ENCODE measurements around the gene PIGQ.
A peak's percentile ranks its signal among the peaks of the same experiment; 100 is the strongest.

The PIGQ gene

DNA sequence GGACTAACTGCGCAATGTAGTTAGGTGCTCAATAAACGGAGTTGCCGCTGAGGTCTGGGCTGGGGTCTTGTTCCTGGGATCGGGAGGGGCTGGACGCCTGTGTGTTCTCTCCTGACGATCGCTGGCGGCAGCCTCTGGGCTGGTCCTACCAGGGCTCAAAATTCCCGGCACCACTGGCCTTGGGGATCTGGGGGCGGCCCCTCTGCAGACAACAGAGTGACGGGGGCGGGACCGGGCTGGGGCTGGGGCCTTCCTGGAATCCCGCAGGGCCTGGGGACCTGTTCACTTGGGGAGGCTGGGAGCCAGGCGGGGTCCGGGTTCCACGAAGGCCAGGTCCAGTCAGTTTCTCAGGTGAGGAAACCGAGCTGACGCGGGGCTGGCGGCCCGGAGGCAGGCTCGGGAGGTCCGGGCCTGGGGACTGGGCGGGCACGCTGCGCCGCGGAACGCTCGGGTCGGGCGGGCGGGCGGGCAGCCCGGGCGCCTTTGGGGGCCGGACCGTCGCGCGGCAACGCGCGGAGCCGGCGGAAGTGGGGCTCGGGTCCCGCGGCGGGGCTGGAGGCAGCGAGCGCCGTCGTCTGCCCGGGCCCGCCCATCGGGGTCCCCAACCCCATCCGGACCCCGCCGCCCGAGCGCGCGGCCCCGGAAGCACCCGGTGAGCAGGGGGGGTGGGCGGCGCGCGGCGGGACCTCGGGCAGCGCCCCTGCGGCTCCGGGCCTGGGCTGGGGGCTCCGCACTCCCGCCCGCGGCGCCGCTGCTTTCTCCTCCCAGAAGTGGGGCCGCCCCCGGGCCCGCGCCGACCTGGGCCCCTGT is at the start of gene PIGQ:
PIGQ (plus strand) TSS at position 524 of the 810 bp plus-strand sequence. CDS start 4,107 bp downstream, outside the sequence.
- DNase-seq = peak in 1 of 2 experiments; percentile 15

DNA sequence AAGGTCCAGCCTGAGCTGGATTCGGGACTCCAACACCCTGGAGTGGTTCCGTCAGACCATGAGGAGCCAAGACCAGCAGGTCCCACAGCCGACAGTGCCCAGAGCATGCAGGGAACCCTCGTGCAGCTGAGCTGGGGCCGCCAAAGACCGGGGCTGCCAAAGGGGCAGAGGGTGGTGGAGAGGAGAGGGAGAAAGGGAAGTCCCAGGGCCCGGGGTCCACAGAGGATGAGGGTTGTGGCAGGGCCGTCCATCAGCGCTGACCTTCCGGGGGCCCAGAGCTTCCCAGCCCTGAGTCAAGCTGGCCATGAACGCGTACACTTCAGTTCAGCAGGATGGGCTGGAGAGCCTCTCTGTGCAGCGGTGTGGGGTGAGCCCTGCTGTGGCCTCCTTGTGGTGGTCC is 48.9 kb upstream of the PIGQ start:
- DNase-seq = no peak

DNA sequence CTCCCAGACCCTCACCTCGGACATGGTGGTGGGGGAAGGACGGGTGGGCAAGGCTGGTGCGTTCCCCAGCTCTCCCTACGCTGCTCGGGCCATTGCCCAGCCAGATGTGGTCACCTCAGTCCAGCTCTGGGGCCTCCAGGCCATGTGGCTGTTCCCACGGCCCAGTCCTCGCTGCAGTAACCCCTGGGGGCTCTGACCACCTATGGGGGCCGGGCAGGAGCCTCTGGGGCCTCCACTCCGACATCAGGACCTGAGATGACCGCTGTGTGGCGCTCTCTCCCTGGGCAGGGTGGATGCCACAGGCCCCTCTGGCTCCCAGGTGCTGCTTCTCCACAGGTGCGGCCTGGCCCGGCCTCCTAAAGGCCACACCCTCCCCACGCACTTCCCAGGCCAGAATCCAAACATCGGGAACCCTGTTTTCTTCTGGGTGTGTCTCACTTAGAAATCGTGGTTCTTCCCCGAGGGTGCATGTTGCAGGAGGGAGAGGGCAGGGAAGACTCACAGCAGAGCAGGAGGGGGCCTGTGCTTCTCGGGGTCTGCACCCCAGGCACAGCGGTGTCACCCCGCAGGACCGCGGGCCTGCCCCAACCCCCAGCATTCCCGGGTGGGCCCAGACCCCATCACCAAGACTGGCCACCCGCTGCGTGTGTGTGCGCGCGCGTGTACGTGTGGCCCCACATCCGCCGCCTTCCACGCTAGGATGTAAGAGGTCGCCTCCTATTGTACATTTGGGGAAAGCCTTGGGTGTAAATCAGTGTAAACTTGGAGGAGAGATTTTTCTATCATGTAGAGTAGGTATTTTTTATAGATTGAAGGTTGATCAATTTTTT is 48.2 kb upstream of the PIGQ start:
- no peak for DNase-seq

DNA sequence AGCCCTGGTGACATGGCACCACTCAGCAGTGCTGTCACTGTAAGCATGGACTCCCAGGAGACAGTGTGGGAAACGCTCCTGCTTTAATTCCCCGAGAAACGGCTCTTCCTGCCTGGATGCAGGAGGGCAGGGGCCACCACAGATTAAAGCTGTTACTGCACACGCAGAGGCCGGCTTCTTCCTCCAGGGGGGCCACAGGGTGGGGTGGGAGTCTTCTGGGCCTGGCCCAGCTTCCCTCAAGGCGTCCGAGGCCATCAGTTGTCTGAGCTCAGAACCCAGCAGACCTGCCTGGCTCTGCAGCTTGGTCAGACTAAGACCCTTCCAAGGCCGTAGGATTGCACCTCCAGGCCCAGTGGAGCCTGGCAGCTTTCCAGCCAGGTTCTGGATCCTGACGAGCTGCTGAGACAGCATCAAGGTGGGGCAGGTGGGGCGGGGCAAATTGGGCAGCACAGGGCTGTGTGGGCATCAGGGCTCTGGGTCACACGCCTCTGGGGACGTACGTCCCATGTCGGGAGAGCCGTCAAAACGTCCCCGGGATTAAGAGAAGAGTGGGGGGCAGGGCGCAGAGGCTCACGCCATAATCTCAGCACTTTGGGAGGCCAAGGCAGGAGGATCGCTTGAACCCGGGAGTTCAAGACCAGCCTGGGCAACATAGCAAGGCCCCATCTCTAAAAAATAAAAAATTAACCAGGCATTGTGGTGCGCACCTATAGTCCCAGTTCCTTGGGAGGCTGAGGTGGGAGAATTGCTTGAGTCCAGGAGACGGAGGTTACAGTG is 47.3 kb upstream of the PIGQ start:
- no peak for DNase-seq

DNA sequence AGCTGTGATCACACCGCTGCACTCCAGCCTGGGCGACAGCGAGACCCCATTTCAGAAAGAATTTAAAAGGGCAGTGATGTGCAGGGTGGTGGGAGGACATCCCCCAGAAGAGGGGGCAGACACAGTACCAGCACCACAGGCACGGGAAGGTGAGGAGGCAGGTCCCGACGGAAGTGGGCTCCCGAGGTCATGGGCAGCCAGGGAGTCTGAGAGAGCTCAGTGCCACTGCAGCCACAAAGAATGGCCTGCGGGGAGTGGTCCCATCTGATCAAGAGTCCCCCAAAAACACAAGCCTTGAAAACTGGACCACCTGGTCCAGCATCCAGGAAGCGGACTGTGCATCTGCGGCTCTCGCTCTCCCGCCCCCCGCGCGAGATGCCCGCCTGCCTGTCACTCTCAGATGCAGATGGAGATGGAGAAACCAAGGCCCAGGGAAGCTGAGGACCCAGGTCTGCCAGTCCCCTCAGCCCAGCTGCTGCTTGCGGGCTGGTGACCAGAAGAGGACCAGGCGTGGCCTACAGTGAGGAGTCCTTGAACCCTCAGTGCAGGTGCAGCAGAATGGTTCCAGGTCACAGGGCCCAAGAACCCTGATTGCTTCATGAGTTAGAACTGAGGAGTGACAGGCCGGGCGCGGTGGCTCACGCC is 46.5 kb upstream of the PIGQ start:
- DNase-seq = no peak

DNA sequence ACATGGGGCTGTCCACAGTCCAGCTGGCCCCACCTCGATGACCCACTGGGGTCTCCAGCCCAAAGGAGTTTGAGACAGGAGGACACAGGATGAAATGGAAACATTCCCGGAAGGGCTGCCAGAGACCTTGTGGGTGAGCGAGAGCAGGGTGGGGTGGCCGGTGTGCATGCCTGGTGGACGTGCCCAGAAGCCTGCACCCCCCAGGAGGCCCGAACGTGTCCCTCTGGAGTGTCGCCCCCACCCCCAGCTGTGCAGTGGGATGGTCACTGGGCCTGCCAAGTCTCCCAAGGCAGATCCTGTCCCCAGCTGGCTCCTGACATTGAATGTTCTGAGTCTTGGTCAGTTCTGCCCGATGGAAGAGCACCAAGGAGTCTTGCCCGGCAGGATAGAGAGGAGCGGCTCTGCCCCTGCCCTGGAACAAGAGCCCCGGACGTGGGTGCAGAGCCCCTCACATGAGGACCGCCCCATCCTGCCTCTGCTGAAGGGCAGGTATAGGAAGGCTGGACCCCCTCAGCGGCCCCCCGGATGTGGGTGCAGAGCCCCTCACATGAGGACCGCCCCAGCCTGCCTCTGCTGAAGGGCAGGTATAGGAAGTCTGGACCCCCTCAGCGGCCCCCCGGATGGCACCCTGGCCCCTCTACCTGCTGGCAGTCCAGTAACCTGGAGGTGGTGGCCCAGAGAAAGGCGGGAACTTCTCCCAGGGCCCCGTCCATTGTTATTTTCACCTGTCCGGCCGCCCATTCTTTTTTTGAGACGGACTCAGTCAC is 45.3 kb upstream of the PIGQ start:
- no peak for DNase-seq

DNA sequence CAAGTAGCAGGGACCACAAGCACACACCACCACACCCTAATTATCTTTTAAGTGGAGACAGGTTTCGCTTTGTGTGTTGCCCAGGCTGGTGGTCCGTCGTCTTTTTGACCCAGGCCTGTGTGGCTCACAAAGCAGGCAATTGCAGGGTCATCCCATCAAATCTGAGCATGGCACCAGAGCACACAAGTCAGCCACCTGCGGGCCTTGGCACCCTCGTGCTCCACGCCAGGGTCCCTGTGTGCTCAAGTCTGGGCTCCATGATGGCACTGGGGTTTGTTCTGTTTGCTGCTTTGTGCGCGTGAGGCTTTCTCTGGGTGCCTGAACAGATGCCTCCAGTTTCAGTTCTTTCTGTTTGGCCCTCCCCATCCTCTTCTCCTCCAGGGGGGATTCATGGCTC is 44.6 kb upstream of the PIGQ start:
- DNase-seq = no peak

DNA sequence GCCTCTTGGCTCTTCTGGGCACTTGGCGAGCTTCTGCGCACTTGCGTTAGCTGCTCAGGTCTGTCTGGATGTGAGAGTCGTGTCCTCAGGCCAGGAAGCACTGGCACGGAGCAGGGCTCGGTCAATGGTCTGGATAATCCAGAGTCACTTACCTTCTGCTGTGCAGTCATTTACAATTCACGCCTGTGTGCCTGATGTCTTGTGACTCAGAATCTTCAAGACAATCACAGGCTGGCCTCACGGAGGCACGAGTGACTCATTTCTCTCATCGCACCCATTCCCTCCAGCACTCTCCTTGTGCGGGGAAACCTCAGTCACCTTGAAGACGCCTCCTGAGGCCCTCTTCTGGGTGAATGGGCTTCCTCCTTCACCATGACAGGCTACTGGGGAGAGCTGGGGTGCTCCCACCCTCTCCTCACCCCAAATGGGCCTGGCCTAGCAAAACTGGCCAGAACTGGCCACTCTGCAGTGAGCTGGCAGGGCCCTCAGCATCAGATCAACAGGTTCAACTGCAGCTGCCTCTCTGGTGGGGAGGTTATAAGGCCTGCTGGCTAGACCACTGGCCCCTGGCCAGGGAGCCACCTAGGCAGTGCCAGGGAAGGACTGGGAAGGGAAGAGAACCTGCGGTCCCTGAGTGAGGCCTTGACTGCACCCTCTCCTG is 44.1 kb upstream of the PIGQ start:
- peak; percentile 47 to 74 for DNase-seq

DNA sequence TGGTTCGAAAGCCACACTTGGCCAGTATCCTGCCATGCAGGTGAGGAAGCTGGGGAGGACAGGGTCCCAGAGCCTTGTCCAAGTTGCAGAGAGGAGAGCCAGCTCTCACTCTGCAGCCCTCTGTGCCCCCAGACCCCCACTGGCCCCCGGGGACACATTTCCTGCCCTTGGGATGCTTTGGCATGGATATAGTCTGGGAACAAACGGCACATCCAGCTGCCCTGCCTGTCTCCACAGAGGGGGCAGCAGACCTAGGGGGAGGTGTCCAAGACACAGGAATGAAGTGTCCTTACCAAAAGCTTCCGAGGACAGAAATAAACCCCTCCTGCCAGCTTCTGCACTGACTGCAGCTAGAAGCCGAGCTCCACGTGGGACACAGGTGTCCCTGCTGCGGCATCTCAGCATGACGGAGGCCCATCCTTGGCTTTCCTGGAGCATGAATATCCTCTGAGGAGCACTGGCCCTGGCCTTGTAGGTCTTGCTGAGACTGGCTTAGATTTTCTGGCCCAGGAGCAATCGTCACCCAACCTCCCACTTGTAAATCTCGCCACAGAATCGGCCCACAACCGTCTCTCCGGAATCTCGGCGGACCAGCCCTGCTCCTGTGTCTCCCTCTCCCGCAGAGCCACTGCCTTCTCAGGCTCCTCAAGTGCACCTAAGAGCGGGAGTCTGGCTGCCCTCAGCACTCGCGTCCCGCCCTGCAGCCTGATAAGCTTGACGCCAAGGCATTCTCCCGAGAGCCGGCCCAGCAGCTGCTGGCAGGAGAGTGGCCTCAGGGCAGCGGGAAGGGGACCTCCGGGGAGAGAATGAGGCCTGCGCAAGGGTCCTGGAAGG is 43.4 kb upstream of the PIGQ start:
- DNase-seq = peak in 1 of 2 experiments; percentile 5

DNA sequence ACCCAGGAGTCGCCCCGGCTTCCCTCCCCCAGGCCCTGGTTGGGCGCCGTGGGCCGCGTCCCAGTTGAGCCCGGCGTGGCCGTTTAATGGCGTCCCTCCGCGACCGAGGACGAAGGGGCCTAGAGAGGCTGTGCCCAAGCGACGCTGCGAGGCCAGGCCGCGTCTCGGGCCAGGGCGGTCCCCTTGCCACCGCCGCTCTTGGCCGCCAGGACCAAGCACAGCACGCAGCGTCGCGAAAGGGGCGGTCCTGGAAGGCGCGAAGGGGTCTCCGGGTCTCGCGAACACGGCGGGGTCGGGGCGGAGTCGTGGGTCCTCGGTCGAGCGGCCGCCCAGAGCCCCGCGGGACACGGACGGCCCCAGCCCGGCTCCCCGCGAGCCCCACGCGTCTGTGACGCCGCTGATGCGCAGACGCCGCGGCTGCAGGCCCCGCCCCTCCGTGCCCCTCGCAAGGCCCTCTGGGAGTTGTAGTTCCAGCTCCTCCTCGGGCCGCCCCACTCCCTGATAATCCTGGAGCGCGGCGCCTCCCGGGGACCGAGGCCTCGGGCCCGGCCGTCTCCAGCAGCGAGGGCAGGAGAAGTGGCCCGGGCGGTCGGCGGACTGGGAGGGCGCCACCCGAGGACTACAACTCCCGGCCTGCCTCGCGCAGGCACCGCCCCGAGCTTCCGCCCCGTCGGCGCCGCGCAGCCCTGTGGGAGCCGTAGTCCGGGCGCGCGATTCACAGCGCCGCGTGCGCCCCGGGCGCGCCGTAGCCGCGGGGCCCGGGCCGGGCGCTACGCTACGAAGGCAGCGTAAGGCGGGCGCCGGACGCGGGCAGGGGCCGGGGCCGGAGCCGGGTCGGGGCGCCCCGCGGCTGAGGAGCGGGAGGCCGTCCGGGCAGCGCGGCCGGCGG is 42.5 kb upstream of the PIGQ start, which contains the start of gene CAPN15:
CAPN15 (plus strand) TSS at position 698 of the 889 bp plus-strand sequence. CDS start 19,127 bp downstream, outside the sequence.
- peak; percentile 47 to 67 for DNase-seq

DNA sequence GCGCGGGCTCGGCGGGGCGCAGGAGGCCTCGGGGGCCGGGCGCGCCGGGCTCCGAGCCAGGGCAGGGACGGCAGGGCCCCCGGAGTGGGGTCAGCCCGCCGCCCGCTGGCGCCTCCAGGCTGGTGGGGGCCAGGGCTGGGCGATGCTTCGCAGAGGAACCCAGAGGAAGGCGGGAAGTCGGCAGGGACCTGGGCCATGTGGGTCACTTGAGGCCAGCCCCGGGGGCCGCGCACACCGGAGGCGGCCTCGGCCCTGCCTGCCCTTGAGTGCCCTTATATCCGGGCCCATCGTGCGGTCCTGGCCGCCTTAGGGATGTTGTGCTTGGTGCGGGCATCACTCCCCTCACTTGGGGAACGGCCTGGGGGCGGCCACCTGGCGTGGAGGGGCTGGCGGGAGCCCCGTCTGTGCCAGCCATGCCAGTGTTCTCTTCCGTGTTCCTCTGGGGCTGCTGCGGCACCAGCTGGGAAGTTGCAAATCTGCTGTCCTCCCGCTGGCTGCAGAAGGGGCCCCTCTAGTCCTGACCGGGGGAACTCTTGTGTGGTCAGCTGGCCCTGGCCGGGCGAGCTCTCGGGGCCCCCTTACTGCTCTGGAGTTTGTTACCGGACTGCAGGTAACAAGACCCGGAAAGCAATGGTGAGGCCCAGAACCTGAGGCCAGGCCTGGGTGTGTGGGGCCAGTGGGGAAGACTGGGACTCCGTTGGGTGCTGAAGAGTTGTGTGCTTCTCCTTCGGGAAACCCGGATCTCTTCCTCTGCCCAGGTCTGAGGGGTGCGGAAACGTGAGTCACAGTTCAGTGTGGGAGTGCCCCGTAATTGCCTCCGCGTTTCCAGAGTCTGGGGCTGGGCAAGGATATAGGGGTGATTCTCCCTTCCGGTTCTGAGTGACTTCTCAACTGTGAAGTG is 41.4 kb upstream of the PIGQ start:
- DNase-seq = peak in 1 of 2 experiments; percentile 14

DNA sequence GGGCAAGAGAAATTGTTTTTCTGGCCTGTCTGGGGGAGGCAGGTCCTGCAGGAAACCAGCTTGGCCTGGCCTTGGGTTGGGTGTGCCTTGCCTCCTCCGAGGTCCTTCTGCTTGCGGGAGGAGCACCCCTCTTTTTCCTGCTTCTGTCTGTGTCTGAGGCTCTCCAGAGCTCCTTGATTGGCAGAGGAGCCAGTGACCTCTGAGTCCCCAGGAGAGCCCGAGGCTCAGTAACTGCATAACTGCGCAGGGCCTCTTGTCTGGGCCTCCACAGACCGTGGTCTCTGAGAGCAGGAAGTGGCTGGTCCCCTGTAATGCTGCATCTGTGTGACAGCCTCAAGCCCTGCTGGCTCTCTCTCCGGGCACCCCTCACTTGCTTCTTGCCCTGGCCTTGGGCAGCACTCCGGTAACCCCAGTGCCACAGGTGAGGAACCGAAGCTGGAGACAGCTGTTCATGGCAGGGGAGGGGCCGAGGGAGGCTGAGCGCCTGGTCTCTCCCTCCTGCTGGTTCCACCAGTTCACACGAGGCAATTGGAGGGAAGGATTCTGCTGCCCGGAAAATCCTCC is 40.7 kb upstream of the PIGQ start:
- no peak for DNase-seq

DNA sequence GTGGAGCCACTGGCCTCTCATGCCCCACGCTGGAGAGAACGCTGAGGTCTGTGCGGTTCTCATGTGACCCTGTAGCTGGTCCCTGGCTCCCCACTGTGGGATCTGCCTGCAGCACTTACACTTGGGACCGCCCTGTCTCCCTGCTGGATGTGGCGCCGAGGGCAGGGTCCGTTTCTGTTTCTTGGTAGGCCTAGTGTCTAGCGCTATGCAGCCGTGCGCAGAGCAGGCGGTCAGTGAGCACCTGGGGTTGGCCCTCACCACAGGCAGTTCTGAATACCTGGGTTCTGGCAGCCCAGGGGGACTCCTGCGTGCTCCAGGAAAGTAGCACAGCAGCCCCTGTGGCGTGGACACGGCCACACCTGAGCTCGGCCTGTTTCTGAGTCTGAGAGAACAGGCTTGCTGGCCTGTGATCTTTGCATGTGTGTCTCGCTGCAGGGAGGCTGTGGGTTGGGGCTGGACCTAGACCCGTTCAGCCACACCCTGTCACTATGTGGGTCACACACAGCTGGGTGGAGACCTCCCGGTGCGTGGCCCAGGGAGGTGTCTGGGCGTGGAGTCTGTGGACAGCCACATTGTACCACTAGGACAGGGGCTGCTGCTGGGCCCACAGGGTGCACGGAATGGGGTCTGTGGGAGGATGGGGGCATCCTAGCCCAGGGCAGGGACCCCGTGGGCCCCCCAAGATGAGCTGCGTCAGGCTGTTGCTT is 39.5 kb upstream of the PIGQ start:
- DNase-seq = no peak

DNA sequence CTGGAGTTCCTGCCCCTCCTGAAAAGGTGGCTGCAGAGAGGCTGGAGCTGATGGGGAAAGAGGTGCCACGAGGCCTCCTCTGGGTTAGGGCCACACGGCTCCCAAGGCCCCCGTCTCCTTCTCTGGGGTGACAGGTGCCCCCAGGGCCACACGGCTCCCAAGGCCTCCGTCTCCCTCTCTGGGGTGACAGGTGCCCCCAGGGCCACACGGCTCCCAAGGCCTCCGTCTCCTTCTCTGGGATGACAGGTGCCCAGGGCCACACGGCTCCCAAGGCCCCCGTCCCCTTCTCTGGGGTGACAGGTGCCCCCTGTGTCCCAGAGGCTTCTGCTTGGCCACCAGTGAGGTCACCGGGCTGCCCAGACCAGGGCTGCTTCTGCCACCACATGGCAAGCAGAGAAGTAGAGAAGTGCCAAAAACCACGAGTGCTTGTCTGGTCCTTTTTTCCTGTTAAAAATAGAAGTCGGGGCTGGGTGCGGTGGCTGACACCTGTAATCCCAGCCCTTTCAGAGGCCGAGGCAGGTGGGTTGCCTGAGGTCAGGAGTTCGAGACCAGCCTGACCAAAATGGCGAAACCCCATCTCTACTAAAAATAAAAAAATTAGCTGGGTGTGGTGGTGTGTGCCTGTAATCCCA is 38.2 kb upstream of the PIGQ start:
- DNase-seq = no peak

DNA sequence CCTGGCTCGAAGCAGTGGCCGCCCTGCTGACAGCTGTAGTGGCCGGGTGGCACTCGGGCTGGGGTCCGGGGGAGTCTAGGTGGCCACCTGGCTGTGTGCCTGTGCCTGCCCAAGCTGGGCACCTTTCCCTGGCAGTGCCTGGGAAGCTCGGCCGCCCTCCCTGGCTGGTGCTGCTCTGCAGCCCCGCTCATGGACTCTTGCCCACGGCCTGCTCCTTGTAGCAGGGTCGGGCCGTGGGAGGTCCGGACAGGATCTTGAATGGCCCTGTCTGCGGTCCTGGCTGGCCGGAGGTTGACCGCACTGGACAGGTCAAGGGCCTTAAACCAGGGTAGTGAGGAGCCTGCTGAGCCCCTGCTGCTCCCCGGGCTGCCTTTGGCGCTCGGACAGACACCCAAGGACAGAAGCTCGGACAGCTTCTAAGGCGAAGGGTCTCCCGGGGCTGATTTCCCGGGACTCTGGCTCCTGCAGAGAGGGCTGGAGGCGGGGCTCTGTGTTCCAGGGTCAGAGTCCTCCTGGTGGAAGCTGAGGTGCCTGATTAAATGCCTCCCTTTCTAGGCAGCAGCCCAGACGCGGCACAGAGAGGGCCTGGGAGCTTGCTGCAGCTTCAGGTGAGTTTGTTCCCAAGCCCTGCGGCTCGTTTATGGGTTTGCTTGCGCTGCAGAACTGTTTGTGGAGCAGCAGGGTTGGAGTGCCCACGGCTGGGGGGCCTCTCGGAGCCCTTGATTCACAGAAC is 36.2 kb upstream of the PIGQ start:
- DNase-seq = no peak

DNA sequence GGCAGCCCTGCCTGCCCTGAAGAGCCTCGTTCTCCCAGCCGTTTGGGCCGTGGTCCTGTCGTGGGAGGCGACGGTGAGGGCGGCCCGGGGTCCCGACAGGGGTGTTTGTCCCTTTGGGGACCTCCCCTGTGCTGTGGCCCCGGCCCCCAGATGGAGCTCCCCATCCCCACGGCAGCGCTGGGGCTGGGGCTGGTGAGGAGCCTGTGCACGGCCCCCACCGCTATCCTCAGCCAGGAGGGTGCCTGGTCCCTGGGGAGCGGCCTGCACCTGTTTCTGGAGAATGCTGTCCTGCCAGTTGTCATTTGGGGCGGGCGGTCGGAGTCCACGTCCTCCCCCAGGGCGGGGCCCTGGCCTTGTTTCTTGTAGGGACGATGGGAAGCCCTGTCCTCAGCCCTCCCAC is 35.6 kb upstream of the PIGQ start:
- DNase-seq = no peak

Measured in SW 1271 (cell line).